HCT116 (cell line): ENCODE data around the gene CST8. TPM values are rescaled to one million over a fixed set of nuclear protein-coding genes. Genes with fewer than 3 reads are reported as not detected.

Experiments
- ATAC-seq: fragments of 200-7000 bp; cut with Tn5 transposase; 2 replicates; pipeline ENCODE4 v1.9.1; 2020; ENCODE audit warnings: mild to moderate bottlenecking, moderate library complexity
- BruUV-seq: library from RNA; stranded (reverse); fragments of 400-500 nt; replicated peaks from 2 replicates; lab custom pipeline; 2021; lab: Mats Ljungman, UMichigan
- CTCF ChIA-PET: fragments of 300-600 bp; sonication (Branson Sonifier 250); formaldehyde crosslinking; loops from one replicate; lab custom pipeline; 2021; ENCODE audit warnings: antibody characterized with exemption; lab: Charles Lee
- POLR2A ChIA-PET: fragments of 300-600, 350-600 bp; sonication (Branson Sonifier 250); formaldehyde crosslinking; loops from one replicate; lab custom pipeline; 2021; ENCODE audit warnings: antibody characterized with exemption; lab: Charles Lee
- RAD21 ChIA-PET, 2 experiments: fragments of 300-600 bp; sonication (Branson Sonifier 250); formaldehyde crosslinking; loops; one replicate each; lab custom pipeline; 2023; ENCODE audit warnings: low total read pairs in 2 of 2; ENCODE audit not compliant: uncharacterized antibody in 2 of 2, unreplicated experiment in 2 of 2, low non-redundant PET in 1 of 2; lab: Charles Lee
- DNase-seq: peaks from one replicate; pipeline ENCODE4 v3.0.0-alpha.2; 2010; ENCODE audit warnings: low read depth, low spot score
- H2AFZ ChIP-seq: fragments of 200-600 bp; shearing (Covaris generic), sonication (generic); 2 replicates; pipeline ENCODE4 v1.6.1; 2017; ENCODE audit warnings: low read depth, mixed run types, mixed read lengths, antibody characterized with exemption, low read length; ENCODE audit not compliant: poor library complexity, severe bottlenecking
- H3K27ac ChIP-seq: 2 replicates; pipeline ENCODE4 v1.5.1; 2012; ENCODE audit warnings: low read depth, low read length
- H3K27me3 ChIP-seq: fragments of 200-600 bp; sonication (generic); 2 replicates; pipeline ENCODE4 v1.6.1; 2016; ENCODE audit warnings: mixed run types, low read length, mixed read lengths; ENCODE audit not compliant: insufficient read depth
- H3K36me3 ChIP-seq, 2 experiments: fragments of 200-500 bp in 1 of 2; fragments of 200-600 bp in 1 of 2; sonication (Bioruptor generic) in 1 of 2; sonication (generic) in 1 of 2; 2 replicates each; pipeline versions ENCODE4 v1.5.1 to v1.6.1; 2014 to 2016; ENCODE audit warnings: low read length in 2 of 2, inconsistent platforms in 1 of 2, mixed read lengths in 1 of 2, mixed run types in 1 of 2; ENCODE audit not compliant: insufficient read depth in 2 of 2, control insufficient read depth in 1 of 2
- H3K4me1 ChIP-seq, 2 experiments: fragments of 200-600 bp in 1 of 2; sonication (generic) in 1 of 2; 2 replicates each; pipeline versions ENCODE4 v1.5.1 to v1.6.1; 2012 to 2017; ENCODE audit warnings: low read length in 2 of 2, inconsistent platforms in 1 of 2, mild to moderate bottlenecking in 1 of 2, mixed read lengths in 1 of 2, mixed run types in 1 of 2, moderate library complexity in 1 of 2; ENCODE audit not compliant: insufficient read depth in 2 of 2, control insufficient read depth in 1 of 2
- H3K4me2 ChIP-seq: fragments of 200-600 bp; sonication (generic); 2 replicates; pipeline ENCODE4 v1.6.1; 2017; ENCODE audit warnings: mixed run types, low read length, mixed read lengths
- H3K4me3 ChIP-seq, 2 experiments: fragments of 200-600 bp in 1 of 2; sonication (generic) in 1 of 2; replicated peaks in 1 of 2; 2 replicates each; pipeline ENCODE4 v1.5.1; 2011 to 2016; ENCODE audit warnings: low read length in 2 of 2, control low read depth in 1 of 2, low read depth in 1 of 2, mild to moderate bottlenecking in 1 of 2, mixed read lengths in 1 of 2, mixed run types in 1 of 2
- H3K79me2 ChIP-seq: fragments of 200-600 bp; sonication (generic); 2 replicates; pipeline ENCODE4 v1.6.1; 2017; ENCODE audit warnings: mild to moderate bottlenecking, mixed run types, low read length, moderate library complexity, mixed read lengths; ENCODE audit not compliant: insufficient read depth
- H3K9ac ChIP-seq: fragments of 200-600 bp; sonication (generic); 2 replicates; pipeline ENCODE4 v1.6.1; 2016; ENCODE audit warnings: low read length, mixed read lengths
- H3K9me2 ChIP-seq: fragments of 200-600 bp; sonication (generic), shearing (Covaris generic); 2 replicates; pipeline ENCODE4 v1.6.1; 2017; ENCODE audit warnings: mixed run types, mild to moderate bottlenecking, moderate library complexity; ENCODE audit not compliant: insufficient read depth
- H3K9me3 ChIP-seq, 2 experiments: fragments of 200-500 bp in 1 of 2; fragments of 200-600 bp in 1 of 2; sonication (Bioruptor generic) in 1 of 2; sonication (generic) in 1 of 2; 2 replicates each; pipeline ENCODE4 v1.6.1; 2014 to 2017; ENCODE audit warnings: low read length in 2 of 2, mixed read lengths in 2 of 2, inconsistent platforms in 1 of 2, low read depth in 1 of 2, mild to moderate bottlenecking in 1 of 2, mixed run types in 1 of 2, moderate library complexity in 1 of 2; ENCODE audit not compliant: control insufficient read depth in 1 of 2, insufficient read depth in 1 of 2
- H4K20me1 ChIP-seq: fragments of 200-600 bp; sonication (generic), shearing (Covaris generic); 2 replicates; pipeline ENCODE4 v1.6.1; 2017; ENCODE audit warnings: mixed run types, mild to moderate bottlenecking, moderate library complexity; ENCODE audit not compliant: insufficient read depth
- CBX3 ChIP-seq: IDR thresholded peaks from 2 replicates; pipeline ENCODE4 v1.6.1; 2012; ENCODE audit warnings: low read depth
- CEBPB ChIP-seq: IDR thresholded peaks from 2 replicates; pipeline ENCODE4 v1.6.1; 2012; ENCODE audit warnings: low read depth
- EGR1 ChIP-seq: IDR thresholded peaks from 2 replicates; pipeline ENCODE4 v1.6.1; 2012; ENCODE audit warnings: low read depth
- ELF1 ChIP-seq: IDR thresholded peaks from 2 replicates; pipeline ENCODE4 v1.6.1; 2012; ENCODE audit warnings: low read depth, borderline replicate concordance
- EZH2 ChIP-seq: fragments of 200-600 bp; sonication (generic); IDR thresholded peaks from 2 replicates; pipeline ENCODE4 v1.6.1; 2017; ENCODE audit warnings: antibody characterized with exemption, mixed run types
- EZH2phosphoT487 ChIP-seq: fragments of 200-600 bp; IDR thresholded peaks from 2 replicates; pipeline ENCODE4 v1.6.1; 2018; ENCODE audit warnings: antibody characterized with exemption, borderline replicate concordance
- POLR2AphosphoS5 ChIP-seq: IDR thresholded peaks from 2 replicates; pipeline ENCODE4 v1.6.1; 2011; ENCODE audit warnings: mild to moderate bottlenecking, low read depth, low read length, moderate library complexity
- RAD21 ChIP-seq: IDR thresholded peaks from 2 replicates; pipeline ENCODE4 v1.6.1; 2012; ENCODE audit warnings: low read depth, mild to moderate bottlenecking
- SRF ChIP-seq: IDR thresholded peaks from 2 replicates; pipeline ENCODE4 v1.6.1; 2012; ENCODE audit warnings: low read depth
- YY1 ChIP-seq: IDR thresholded peaks from 2 replicates; pipeline ENCODE4 v1.6.1; 2011; ENCODE audit warnings: low read length, low read depth, moderate library complexity, mild to moderate bottlenecking; ENCODE audit not compliant: insufficient replicate concordance; ENCODE audit errors: extremely low read depth
- ZFX ChIP-seq: fragments of 450-650 bp; IDR thresholded peaks from 2 replicates; pipeline ENCODE4 v1.6.1; 2017
- ZNF274 ChIP-seq: fragments of 200-500 bp; sonication (Bioruptor generic); IDR thresholded peaks from 2 replicates; pipeline ENCODE4 v1.6.1; 2014; ENCODE audit warnings: mild to moderate bottlenecking, low read depth, low read length, inconsistent platforms
- intact Hi-C: fragments of 100-400 bp; cut with micrococcal nuclease; formaldehyde crosslinking; loops from 2 replicates; pipeline ENCODE4 v1.10.0; 2022
- total RNA-seq: library from RNA; stranded (reverse); gene quantifications from one replicate; pipeline ENCODE4 v1.2.1, GENCODE V29; 2021; ENCODE audit not compliant: unreplicated experiment
- TF ChIP-seq, protein P1 (sequence below), 3 experiments: fragments of 200-600 bp in 1 of 3; sonication (generic) in 1 of 3; IDR thresholded peaks in 2 of 3; conservative IDR thresholded peaks in 1 of 3; 2 replicates each; pipeline ENCODE4 v1.5.1; 2012 to 2017; ENCODE audit warnings: low read depth in 2 of 3, low read length in 2 of 3, antibody characterized with exemption in 1 of 3, borderline replicate concordance in 1 of 3, control low read depth in 1 of 3, mild to moderate bottlenecking in 1 of 3, mixed read lengths in 1 of 3, mixed run types in 1 of 3, moderate library complexity in 1 of 3; ENCODE audit not compliant: insufficient read depth in 1 of 3
- TF ChIP-seq, protein P2 (sequence below): IDR thresholded peaks from 2 replicates; pipeline ENCODE4 v1.6.1; 2011; ENCODE audit warnings: mild to moderate bottlenecking, low read length, moderate library complexity; ENCODE audit not compliant: insufficient replicate concordance; ENCODE audit errors: extremely low read depth
- TF ChIP-seq, protein P3 (sequence below): IDR thresholded peaks from 2 replicates; pipeline ENCODE4 v1.6.1; 2012
- TF ChIP-seq, protein P4 (sequence below): IDR thresholded peaks from 2 replicates; pipeline ENCODE4 v1.6.1; 2012

CST8 gene
- total RNA-seq, 1 experiment from 2014 or later = not detected

DNA sequence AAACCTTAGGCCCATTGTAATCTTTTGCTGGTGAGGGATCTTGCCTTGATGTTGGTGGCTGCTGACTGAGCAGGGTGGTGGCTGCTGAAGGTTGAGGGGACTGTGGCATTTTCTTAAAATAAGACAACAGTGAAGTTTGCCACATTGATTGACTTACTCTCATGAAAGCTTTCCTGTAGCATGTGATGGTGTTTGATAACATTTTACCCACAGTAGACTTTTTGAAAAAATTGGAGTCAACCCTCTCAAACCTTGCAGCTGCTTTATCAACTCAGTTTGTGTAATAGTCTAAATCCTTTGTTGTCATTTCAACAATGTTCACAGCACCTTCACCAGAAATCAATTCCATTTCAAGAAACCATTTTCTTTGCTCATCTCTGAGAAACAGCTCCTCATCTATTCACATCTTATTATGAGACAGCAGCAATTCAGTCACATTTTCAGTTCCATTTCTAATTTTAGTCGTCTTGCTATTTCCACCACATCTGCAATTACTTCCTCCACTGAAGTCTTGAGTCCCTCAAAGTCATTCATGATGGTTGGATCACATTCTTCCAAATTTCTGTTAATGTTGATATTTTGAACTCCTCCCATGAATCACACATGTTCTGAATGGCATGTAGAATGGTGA, 40.1 kb downstream of the CST8 start:
- BruUV-seq = no TSS peak
- H3K4me3 ChIP-seq = no peak overlapping the region
- H3K27ac ChIP-seq = no peak overlapping the region
- H3K79me2 ChIP-seq = no peaks in the 10 kb centered on the region
- ATAC-seq (no peak), DNase-seq (no peak)
- intact Hi-C loops = no loop called here
- H3K27me3 ChIP-seq = 0 out of 2 replicates have a peak, but pooled peaks cover 6% of the 10 kb centered on the region
- ChIA-PET POLR2A (no interaction called here), CTCF (no interaction called here), RAD21 (no interaction called here)
- H3K9me2 ChIP-seq = no peaks in the 10 kb centered on the region
- H4K20me1 ChIP-seq = no peaks in the 10 kb centered on the region
- H3K4me2 ChIP-seq = no peak overlapping the region
- no peak overlapping the region for H3K9ac ChIP-seq
- H3K36me3 ChIP-seq = no peaks in the 10 kb centered on the region
- no peak overlapping the region for H2AFZ ChIP-seq
- TF ChIP-seq YY1 = no peak
- TF ChIP-seq CBX3 = no peak
- no peak for TF ChIP-seq RAD21
- no peak for TF ChIP-seq SRF
- TF ChIP-seq POLR2AphosphoS5 = no peak
- TF ChIP-seq, protein P1, sequence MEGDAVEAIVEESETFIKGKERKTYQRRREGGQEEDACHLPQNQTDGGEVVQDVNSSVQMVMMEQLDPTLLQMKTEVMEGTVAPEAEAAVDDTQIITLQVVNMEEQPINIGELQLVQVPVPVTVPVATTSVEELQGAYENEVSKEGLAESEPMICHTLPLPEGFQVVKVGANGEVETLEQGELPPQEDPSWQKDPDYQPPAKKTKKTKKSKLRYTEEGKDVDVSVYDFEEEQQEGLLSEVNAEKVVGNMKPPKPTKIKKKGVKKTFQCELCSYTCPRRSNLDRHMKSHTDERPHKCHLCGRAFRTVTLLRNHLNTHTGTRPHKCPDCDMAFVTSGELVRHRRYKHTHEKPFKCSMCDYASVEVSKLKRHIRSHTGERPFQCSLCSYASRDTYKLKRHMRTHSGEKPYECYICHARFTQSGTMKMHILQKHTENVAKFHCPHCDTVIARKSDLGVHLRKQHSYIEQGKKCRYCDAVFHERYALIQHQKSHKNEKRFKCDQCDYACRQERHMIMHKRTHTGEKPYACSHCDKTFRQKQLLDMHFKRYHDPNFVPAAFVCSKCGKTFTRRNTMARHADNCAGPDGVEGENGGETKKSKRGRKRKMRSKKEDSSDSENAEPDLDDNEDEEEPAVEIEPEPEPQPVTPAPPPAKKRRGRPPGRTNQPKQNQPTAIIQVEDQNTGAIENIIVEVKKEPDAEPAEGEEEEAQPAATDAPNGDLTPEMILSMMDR (IDR thresholded peaks at IDR 0.05 in 2 of 3, conservative IDR thresholded peaks at IDR 0.05 in 1 of 3; ENCODE audit: borderline replicate concordance in 1 of 3, insufficient read depth in 1 of 3, low read depth in 2 of 3, low read length in 2 of 3) = no peak
- TF ChIP-seq ELF1 = no peak
- no peak for TF ChIP-seq ZFX
- TF ChIP-seq EZH2phosphoT487 = no peak
- TF ChIP-seq EGR1 = no peak
- no peak for TF ChIP-seq ZNF274
- TF ChIP-seq, protein P2, sequence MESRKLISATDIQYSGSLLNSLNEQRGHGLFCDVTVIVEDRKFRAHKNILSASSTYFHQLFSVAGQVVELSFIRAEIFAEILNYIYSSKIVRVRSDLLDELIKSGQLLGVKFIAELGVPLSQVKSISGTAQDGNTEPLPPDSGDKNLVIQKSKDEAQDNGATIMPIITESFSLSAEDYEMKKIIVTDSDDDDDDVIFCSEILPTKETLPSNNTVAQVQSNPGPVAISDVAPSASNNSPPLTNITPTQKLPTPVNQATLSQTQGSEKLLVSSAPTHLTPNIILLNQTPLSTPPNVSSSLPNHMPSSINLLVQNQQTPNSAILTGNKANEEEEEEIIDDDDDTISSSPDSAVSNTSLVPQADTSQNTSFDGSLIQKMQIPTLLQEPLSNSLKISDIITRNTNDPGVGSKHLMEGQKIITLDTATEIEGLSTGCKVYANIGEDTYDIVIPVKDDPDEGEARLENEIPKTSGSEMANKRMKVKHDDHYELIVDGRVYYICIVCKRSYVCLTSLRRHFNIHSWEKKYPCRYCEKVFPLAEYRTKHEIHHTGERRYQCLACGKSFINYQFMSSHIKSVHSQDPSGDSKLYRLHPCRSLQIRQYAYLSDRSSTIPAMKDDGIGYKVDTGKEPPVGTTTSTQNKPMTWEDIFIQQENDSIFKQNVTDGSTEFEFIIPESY = no peak
- no peak for TF ChIP-seq EZH2
- TF ChIP-seq, protein P3, sequence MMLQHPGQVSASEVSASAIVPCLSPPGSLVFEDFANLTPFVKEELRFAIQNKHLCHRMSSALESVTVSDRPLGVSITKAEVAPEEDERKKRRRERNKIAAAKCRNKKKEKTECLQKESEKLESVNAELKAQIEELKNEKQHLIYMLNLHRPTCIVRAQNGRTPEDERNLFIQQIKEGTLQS = no peak
- TF ChIP-seq, protein P4, sequence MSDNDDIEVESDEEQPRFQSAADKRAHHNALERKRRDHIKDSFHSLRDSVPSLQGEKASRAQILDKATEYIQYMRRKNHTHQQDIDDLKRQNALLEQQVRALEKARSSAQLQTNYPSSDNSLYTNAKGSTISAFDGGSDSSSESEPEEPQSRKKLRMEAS = no peak
- no peak for TF ChIP-seq CEBPB
- H3K9me3 ChIP-seq = no peaks in the 10 kb centered on the region; a peak in 1 of 4 replicates
- H3K4me1 ChIP-seq = 0 out of 4 replicates have a peak, but pooled peaks cover 0 to 5% of the 10 kb centered on the region in 2 experiments
